ENCODE data around the gene RELCH.
"Not testable (repeated sequence)": the region's sequence is repeated elsewhere in the genome, so short reads cannot be mapped to it uniquely, and the experiment has no call there.

Gene RELCH, protein sequence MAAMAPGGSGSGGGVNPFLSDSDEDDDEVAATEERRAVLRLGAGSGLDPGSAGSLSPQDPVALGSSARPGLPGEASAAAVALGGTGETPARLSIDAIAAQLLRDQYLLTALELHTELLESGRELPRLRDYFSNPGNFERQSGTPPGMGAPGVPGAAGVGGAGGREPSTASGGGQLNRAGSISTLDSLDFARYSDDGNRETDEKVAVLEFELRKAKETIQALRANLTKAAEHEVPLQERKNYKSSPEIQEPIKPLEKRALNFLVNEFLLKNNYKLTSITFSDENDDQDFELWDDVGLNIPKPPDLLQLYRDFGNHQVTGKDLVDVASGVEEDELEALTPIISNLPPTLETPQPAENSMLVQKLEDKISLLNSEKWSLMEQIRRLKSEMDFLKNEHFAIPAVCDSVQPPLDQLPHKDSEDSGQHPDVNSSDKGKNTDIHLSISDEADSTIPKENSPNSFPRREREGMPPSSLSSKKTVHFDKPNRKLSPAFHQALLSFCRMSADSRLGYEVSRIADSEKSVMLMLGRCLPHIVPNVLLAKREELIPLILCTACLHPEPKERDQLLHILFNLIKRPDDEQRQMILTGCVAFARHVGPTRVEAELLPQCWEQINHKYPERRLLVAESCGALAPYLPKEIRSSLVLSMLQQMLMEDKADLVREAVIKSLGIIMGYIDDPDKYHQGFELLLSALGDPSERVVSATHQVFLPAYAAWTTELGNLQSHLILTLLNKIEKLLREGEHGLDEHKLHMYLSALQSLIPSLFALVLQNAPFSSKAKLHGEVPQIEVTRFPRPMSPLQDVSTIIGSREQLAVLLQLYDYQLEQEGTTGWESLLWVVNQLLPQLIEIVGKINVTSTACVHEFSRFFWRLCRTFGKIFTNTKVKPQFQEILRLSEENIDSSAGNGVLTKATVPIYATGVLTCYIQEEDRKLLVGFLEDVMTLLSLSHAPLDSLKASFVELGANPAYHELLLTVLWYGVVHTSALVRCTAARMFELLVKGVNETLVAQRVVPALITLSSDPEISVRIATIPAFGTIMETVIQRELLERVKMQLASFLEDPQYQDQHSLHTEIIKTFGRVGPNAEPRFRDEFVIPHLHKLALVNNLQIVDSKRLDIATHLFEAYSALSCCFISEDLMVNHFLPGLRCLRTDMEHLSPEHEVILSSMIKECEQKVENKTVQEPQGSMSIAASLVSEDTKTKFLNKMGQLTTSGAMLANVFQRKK

DNA sequence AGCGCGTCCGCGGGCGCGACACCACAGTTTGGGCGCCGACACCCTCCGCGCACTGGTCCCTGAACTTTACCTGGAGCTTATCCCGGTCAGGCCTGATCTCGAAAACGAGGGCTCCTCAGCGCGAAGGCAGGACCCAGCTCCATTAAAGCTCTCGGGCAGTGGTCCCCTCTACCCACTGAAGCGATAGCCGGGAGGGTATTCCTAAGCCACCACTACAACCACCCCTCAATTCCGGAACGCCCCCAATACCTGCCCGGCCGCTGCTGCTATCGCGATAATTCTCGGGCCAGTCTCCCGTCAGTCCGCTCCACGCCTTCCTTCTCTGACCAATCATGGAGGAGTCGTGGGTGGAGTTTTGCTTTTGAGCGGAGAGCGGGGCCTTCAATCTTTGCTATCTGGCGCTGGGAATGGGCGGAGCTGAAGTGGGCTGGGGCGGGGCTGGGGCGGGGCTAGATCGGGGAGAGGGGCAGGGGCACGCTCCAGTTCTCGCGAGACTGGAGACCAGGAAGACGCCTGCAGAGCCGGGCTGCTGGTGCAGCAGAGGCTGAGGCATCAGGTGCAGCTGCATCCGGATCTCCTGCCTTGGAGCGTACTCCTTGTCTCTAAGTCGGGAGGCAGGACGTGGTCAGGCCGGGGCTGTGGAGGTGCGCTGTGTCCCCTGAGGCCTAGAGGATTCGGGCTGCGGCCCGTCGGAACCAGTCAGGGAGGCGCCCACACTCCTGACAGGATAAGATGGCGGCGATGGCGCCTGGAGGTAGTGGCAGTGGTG is at the start of gene RELCH, which contains the start of gene PIGN:
RELCH (plus strand) TSS at position 482 of the 769 bp plus-strand sequence; CDS start at position 733, 251 bp downstream.
PIGN (minus strand) TSS at position 283 of the 769 bp plus-strand sequence. CDS start 25,703 bp downstream, outside the sequence.
- H3K9me3 Mint-ChIP-seq, result no peaks in the 10 kb centered on the region
- H3K27me3 Mint-ChIP-seq, result no peaks in the 10 kb centered on the region
- peak within 1 kb of the TSS; percentile 99 for H3K4me3 Mint-ChIP-seq
- H3K4me1 Mint-ChIP-seq, result peaks cover 53% of the 10 kb centered on the region
- H3K27ac Mint-ChIP-seq, result peak within 1 kb of the TSS; percentile 97
- peaks cover 8% of the 10 kb centered on the region for H3K36me3 Mint-ChIP-seq

DNA sequence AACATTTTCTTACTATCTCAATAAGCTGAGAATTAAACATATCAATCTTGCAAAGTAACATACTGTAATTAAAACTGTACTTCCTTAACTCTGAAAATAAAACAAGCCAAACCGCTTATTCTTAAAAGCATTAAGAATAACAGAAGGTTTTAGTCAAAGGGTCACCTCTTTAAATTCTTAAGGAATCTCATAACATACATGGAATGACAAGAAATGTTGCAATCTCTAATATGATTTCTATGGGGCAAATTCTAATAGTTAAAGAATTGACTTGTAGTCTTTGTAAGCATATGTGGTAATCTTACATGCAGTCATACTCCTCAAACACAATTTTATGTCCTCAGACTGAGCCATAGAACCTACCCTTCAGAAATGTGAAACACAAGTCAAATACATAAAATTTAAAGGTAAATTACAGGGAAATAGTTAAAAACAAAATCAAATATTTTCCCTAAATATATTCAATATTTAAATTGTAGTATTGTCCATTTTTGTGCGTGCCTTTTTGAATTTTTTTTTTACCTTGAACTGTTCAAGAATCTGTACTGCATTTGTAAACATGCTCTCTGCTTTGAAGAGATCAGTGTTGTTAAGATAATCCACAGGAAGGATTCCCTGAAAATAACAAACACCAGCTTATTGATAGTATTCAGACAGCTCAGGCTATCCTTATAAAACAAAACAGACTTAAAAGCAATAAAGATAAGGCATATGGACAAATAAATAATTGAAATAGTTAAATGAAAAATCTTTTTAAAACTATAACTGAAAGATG is 48.4 kb upstream of the RELCH start:
- peaks cover 3% of the 10 kb centered on the region for H3K36me3 Mint-ChIP-seq
- no peak overlapping the region for H3K4me3 Mint-ChIP-seq
- H3K27me3 Mint-ChIP-seq, result no peaks in the 10 kb centered on the region
- no peaks in the 10 kb centered on the region for H3K4me1 Mint-ChIP-seq
- no peaks in the 10 kb centered on the region for H3K9me3 Mint-ChIP-seq
- H3K27ac Mint-ChIP-seq, result no peak overlapping the region

DNA sequence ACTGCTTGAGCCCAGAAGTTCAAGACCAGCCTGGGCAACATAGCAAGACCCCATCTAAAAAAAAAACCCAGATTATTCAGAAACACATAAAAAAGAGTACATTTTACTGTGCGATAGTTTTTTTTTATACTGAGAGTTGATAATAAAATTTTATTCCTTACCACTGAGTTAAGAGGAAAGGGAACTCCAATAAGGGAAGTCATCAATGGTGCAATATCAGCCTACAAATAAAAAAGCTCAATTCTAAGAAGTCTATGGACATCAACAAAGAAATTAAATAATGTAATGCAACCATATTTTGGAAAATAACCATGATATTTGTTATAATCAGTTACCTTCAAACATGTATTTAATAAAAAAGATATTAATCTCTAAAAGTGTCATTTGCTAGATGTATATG is 46.8 kb upstream of the RELCH start:
- Mint-ChIP-seq H3K27ac (no peak overlapping the region), H3K27me3 (no peaks in the 10 kb centered on the region), H3K4me3 (no peak overlapping the region), H3K36me3 (peaks cover 7% of the 10 kb centered on the region), H3K4me1 (no peaks in the 10 kb centered on the region), H3K9me3 (no peaks in the 10 kb centered on the region)

DNA sequence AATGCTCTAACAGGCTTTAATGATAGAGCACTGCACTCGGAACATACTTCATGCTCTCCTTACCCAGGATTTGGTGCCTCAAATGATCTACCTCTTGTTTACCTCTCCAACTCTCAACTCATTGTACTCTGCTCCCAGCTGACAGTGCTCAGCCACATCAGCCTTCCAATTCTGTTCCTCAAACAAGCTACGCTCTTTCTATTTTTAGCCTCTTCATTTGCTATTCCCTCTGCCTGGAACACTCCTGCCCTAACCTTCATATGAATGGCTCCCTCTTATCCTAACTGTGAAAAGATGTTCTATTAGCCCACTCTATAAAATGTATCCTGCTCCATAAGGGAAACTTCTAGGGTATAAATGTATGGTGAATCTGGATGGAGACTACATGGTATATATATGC is 42.7 kb upstream of the RELCH start:
- Mint-ChIP-seq H3K36me3 (peaks cover 6% of the 10 kb centered on the region), H3K4me3 (no peak overlapping the region), H3K27ac (no peak overlapping the region), H3K27me3 (no peaks in the 10 kb centered on the region), H3K4me1 (no peaks in the 10 kb centered on the region), H3K9me3 (no peaks in the 10 kb centered on the region)

DNA sequence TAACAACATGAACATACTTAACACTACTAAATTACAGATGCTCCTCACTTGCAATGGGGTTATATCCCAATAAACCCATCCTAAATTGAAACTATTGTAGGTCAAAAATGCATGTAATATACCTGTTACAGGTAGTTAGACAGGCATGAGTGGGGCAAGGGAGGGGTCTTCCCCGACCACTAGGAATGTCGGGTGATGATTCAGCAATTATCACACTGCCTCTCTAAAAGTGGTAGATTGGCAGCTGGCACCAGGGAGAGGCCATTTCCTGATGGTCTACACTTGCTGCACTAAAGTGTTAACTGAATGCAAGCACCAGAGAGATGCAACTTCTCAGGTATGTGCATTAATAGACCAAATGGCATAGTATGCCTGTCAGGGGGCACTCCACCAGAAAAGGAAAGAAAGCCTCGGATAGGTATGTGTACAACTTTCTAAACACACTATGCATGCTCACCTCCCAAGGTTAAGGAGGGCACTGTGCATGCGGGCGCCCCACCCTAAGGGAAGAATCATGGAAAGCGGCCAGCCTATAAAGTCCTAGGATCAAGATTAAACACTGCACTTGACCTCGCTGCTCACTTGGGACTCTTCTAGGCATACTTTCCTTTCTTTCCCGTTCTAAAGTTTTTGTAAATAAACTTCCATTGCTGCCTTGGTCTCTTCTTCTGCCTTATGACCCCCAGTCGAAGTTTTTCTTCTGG is 35.8 kb upstream of the RELCH start:
- Mint-ChIP-seq H3K27me3 (no peaks in the 10 kb centered on the region), H3K27ac (no peak overlapping the region), H3K36me3 (peaks cover 11% of the 10 kb centered on the region), H3K4me1 (no peaks in the 10 kb centered on the region), H3K9me3 (no peaks in the 10 kb centered on the region), H3K4me3 (no peak overlapping the region)

DNA sequence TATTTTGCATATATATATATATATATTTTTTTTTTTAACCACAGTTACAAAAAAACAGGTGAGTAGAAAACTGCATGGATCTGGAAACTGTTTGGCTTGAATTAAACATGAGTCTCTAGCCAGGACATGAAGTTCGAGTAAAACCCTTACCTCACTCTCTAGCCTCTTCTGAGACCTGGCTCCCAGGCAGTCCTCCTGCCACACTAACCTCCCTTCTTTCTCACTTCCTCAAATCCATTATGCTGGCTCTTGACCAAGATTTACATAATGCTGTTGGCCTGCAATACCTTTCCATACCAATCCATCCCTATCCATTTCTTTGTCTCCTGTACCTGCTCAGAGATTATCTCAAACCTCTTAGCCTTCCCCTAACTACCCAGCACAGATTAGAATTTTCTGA is 34.2 kb upstream of the RELCH start:
- H3K27ac Mint-ChIP-seq, result no peak overlapping the region
- no peaks in the 10 kb centered on the region for H3K27me3 Mint-ChIP-seq
- H3K36me3 Mint-ChIP-seq, result peaks cover 14% of the 10 kb centered on the region
- no peaks in the 10 kb centered on the region for H3K9me3 Mint-ChIP-seq
- H3K4me1 Mint-ChIP-seq, result no peaks in the 10 kb centered on the region
- no peak overlapping the region for H3K4me3 Mint-ChIP-seq

DNA sequence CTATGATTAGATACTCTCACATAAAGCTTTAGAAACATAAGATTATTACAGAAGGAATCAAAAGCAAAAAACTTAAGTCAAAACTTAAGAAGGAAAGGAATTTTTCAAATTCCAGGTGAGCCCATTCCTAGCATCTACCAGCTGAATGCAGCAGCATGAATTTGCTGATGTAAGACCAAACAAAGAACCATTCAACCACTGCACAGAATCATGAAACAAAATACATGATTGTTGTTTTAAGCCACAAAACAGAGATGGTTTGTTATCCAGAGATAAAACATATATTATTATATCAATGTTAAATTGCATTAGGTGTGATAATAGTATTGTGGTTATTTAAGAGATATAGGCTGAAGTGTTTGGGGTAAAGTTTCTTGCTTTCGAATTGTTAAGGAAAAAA is 29.2 kb upstream of the RELCH start:
- peaks cover 24% of the 10 kb centered on the region for H3K36me3 Mint-ChIP-seq
- no peaks in the 10 kb centered on the region for H3K4me1 Mint-ChIP-seq
- no peak overlapping the region for H3K27ac Mint-ChIP-seq

DNA sequence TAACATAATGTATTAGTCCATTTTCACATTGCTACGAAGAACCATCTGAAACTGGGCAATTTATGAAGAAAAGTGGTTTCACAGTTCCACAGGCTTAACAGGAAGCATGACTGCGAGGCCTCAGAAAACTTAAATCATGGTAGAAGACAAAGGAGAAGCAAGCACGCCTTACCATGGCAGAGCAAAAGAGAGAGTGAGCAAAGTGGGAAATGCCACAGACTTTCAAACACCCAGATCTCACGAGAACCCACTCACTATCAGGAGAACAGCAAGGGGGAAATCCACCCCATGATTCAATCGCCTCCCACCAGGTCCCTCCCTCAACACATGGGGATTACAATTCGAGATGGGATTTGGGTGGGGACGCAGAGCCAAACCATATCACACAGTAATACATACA is 22.7 kb upstream of the RELCH start:
- peaks cover 8% of the 10 kb centered on the region for H3K4me1 Mint-ChIP-seq
- H3K27me3 Mint-ChIP-seq, result no peaks in the 10 kb centered on the region
- no peaks in the 10 kb centered on the region for H3K9me3 Mint-ChIP-seq
- no peak overlapping the region for H3K27ac Mint-ChIP-seq
- peaks cover 27% of the 10 kb centered on the region for H3K36me3 Mint-ChIP-seq
- H3K4me3 Mint-ChIP-seq, result no peak overlapping the region

More for the DNA sequence above, 29.2 kb upstream of the RELCH start:
- Mint-ChIP-seq H3K4me3 (no peak overlapping the region), H3K9me3 (no peaks in the 10 kb centered on the region), H3K27me3 (no peaks in the 10 kb centered on the region)

DNA sequence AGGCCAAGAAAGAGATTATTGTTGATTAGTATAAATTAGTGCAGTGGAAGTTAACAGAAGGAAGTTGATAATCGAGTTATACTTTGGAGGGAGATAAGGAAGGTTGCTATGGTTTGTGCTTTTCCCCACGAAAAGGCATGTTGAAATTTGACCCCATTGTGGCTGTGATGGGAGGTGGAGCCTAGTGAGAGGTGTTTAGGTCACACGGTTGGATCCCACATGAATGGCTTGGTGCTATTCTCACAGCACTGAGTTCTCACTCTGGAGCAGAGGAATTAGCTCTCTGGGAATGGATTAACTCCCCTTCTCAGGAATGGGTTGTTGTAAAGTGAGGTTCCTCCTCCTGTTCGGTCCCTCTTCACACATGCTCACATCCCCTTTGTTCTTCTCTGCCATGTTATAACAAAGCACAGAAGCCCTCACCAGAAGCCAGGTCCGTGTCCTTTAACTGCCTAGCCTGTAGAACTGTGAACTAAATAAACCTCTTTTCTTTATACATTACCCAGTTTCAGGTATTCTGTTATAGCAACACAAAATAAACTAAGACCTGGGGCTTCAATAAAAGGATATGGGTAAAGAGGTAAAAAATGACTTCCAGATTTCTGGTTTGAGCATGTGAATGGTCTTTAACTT is 22.1 kb upstream of the RELCH start:
- peaks cover 25% of the 10 kb centered on the region for H3K36me3 Mint-ChIP-seq
- no peaks in the 10 kb centered on the region for H3K9me3 Mint-ChIP-seq
- H3K4me1 Mint-ChIP-seq, result peaks cover 8% of the 10 kb centered on the region
- H3K4me3 Mint-ChIP-seq, result no peak overlapping the region
- H3K27ac Mint-ChIP-seq, result no peak overlapping the region
- H3K27me3 Mint-ChIP-seq, result no peaks in the 10 kb centered on the region

DNA sequence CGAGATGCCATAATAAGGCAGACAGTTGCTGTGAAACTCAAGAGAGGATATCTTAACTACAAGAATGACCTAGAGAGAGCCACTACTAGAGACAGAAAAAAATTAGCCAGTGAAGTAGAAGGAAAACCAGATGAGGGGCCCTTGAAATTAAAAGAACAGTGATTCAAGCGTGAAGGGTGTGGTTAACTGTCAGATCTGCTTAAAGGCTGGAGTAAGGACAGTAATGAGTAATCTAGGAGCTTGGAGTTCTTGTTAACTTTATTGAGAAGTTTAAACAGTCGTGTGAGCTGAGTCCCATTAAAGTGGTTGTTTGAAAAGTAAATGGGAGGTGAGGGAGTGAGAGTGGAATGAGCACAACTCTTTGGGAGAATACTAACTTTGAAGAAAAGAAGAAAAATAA is 21.5 kb upstream of the RELCH start:
- Mint-ChIP-seq H3K4me3 (no peak overlapping the region), H3K36me3 (peaks cover 23% of the 10 kb centered on the region), H3K27me3 (no peaks in the 10 kb centered on the region), H3K4me1 (peaks cover 8% of the 10 kb centered on the region), H3K27ac (no peak overlapping the region), H3K9me3 (no peaks in the 10 kb centered on the region)

DNA sequence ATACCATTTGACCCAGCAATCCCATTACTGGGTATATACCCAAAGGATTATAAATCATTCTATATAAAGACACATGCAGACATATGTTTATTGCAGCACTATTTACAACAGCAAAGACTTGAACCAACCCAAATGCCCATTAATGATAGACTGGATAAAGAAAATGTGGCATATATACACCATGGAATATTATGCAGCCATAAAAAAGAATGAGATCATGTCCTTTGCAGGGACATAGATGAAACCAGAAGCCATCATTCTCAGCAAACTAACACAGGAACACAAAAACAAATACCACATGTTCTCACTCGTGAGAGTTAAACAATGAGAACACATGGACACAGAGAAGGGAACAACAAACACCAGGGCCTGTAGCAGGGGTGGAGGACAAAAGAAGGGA is 20.5 kb upstream of the RELCH start:
- not testable (repeated sequence) for H3K4me3 Mint-ChIP-seq, H3K9me3 Mint-ChIP-seq, H3K27ac Mint-ChIP-seq, H3K27me3 Mint-ChIP-seq, H3K4me1 Mint-ChIP-seq
- H3K36me3 Mint-ChIP-seq, result peaks cover 20% of the 10 kb centered on the region

DNA sequence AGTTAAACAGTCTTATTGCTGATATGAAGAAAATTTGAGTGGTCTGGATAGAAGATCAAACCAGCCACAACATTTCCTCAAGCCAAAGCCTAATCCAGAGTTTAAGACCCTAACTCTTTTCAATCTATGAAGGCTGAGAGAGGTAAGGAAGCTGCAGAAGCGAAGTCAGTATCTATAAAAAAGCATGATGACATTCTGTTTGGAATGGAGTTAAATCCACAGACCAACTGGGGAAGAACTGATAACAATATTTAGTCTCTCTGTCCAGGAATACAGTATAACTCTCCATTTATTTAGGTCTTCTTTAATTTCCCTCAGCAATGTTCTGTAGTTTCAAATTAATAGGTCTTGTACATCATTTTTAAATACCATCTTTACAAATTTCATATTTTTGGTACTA is 16.2 kb upstream of the RELCH start:
- no peaks in the 10 kb centered on the region for H3K27me3 Mint-ChIP-seq
- H3K36me3 Mint-ChIP-seq, result peaks cover 10% of the 10 kb centered on the region
- H3K9me3 Mint-ChIP-seq, result no peaks in the 10 kb centered on the region
- no peaks in the 10 kb centered on the region for H3K4me1 Mint-ChIP-seq
- no peak overlapping the region for H3K27ac Mint-ChIP-seq
- no peak overlapping the region for H3K4me3 Mint-ChIP-seq

DNA sequence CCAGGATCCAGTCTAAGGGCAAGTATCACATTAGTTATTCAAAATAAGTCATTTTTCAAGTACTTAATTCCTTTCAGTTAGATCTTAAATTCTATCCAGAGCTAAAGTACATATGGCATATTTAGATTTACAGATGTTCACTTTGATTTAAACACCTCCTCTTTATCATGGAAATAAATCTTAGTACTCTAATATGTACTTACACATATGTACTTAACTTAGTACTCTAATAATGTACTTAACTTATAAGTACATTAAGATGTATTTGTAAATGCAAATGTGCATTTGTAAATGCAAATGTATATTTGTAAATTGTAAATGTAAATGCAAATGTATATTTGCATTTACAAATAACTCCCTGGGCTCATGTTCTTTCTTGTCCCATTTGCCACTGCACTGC is 14.8 kb upstream of the RELCH start:
- Mint-ChIP-seq H3K9me3 (no peaks in the 10 kb centered on the region), H3K4me3 (no peak overlapping the region), H3K27ac (no peak overlapping the region), H3K4me1 (peaks cover 1% of the 10 kb centered on the region), H3K36me3 (peaks cover 6% of the 10 kb centered on the region), H3K27me3 (no peaks in the 10 kb centered on the region)

Measured in activated naive CD4-positive, alpha-beta T cell treated with anti-CD3 and anti-CD28 coated beads, Interleukin-2, amount 50 U/mL, for 24 hours (primary cell).